ENCODE data around the gene TREH.

GRCh38 chr11:118622376-118623268 is 56.8 kb downstream of the TREH start:
- TF ChIP-seq CTCF (IDR thresholded peaks at IDR 0.05) (no peak), POLR2AphosphoS5 (IDR thresholded peaks at IDR 0.05; ENCODE audit: insufficient read depth in 1 of 2, low read depth in 1 of 2) (peak in 1 of 2 donors; percentile 23)

All from vagina (tissue), 2 donors.